GM12878 (cell line): ENCODE data around the gene TARM1. TPM values are rescaled to one million over a fixed set of nuclear protein-coding genes. Genes with fewer than 3 reads are reported as not detected.

Experiments used
- ATAC-seq: fragments of 200-7000 bp; cut with Tn5 transposase; 3 replicates; pipeline ENCODE4 v1.9.1; 2020; ENCODE audit warnings: mild to moderate bottlenecking, moderate library complexity
- BruUV-seq: library from RNA; stranded (reverse); fragments of 400-500 nt; replicated peaks from 2 replicates; lab custom pipeline; 2021; lab: Mats Ljungman, UMichigan
- CTCF ChIA-PET: fragments of 300-600 bp; sonication (Branson Sonifier 250); formaldehyde crosslinking; extraction: SDS; loops from one replicate; lab custom pipeline; 2021; ENCODE audit warnings: inconsistent platforms; lab: Yijun Ruan, JAX
- POLR2A ChIA-PET: fragments of 350-600 bp; formaldehyde crosslinking; extraction: SDS; loops from one replicate; lab custom pipeline; 2021; ENCODE audit warnings: inconsistent platforms; lab: Charles Lee
- RAD21 ChIA-PET: fragments of 300-600 bp; sonication (Branson Sonifier 250); formaldehyde crosslinking; loops from one replicate; lab custom pipeline; 2023; ENCODE audit warnings: antibody characterized with exemption; ENCODE audit not compliant: unreplicated experiment; lab: Charles Lee
- SMC1A ChIA-PET: fragments of 300-600 bp; sonication (Branson Sonifier 250); formaldehyde crosslinking; loops from one replicate; lab custom pipeline; 2023; ENCODE audit not compliant: unreplicated experiment, uncharacterized antibody; lab: Charles Lee
- DNase-seq: peaks from one replicate; pipeline ENCODE4 v3.0.0-alpha.2; 2011; ENCODE audit warnings: low read depth, low spot score
- FAIRE-seq: peaks from 3 replicates; lab custom pipeline; 2011; peaks lifted over from hg19 to GRCh38; lab: Jason Lieb, UNC
- H2AFZ ChIP-seq: 2 replicates; pipeline ENCODE4 v1.6.0; 2011; ENCODE audit warnings: low read depth, low read length, control low read depth; ENCODE audit not compliant: control insufficient read depth
- H3K27ac ChIP-seq: 2 replicates; pipeline ENCODE4 v1.5.1; 2011; ENCODE audit warnings: control low read depth; ENCODE audit not compliant: control insufficient read depth, insufficient read depth
- H3K27me3 ChIP-seq, 2 experiments: replicated peaks in 1 of 2; 2 replicates each; pipeline versions ENCODE4 v1.6.0 to v1.6.1; 2011; ENCODE audit warnings: low read length in 1 of 2; ENCODE audit not compliant: control insufficient read depth in 2 of 2, insufficient read depth in 2 of 2
- H3K36me3 ChIP-seq, 2 experiments: 2 replicates each; pipeline ENCODE4 v1.5.1; 2011; ENCODE audit warnings: low read length in 1 of 2; ENCODE audit not compliant: control insufficient read depth in 2 of 2, insufficient read depth in 2 of 2
- H3K4me1 ChIP-seq: 2 replicates; pipeline ENCODE4 v1.6.1; 2011; ENCODE audit warnings: mild to moderate bottlenecking, low read length, moderate library complexity, mixed read lengths; ENCODE audit not compliant: control insufficient read depth, insufficient read depth
- H3K4me2 ChIP-seq: 2 replicates; pipeline ENCODE4 v1.6.0; 2011; ENCODE audit warnings: control low read depth; ENCODE audit not compliant: control insufficient read depth, insufficient read depth
- H3K4me3 ChIP-seq: fragments of 200-600 bp; sonication (generic); 2 replicates; pipeline ENCODE4 v1.5.1; 2016
- H3K79me2 ChIP-seq: 2 replicates; pipeline ENCODE4 v1.6.0; 2011; ENCODE audit warnings: low read length; ENCODE audit not compliant: control insufficient read depth, insufficient read depth
- H3K9ac ChIP-seq: 2 replicates; pipeline ENCODE4 v1.8.0; 2011; ENCODE audit warnings: low read length, control low read depth, mixed read lengths; ENCODE audit not compliant: control insufficient read depth, insufficient read depth
- H3K9me3 ChIP-seq: replicated peaks from 3 replicates; pipeline ENCODE4 v1.5.1; 2011; ENCODE audit warnings: mild to moderate bottlenecking, low read length; ENCODE audit not compliant: control insufficient read depth, insufficient read depth
- H4K20me1 ChIP-seq: 2 replicates; pipeline ENCODE4 v1.6.0; 2011; ENCODE audit not compliant: control insufficient read depth, insufficient read depth
- EGR1 ChIP-seq, 2 experiments: IDR thresholded peaks; 1 replicate in 1 of 2; 2 replicates in 1 of 2; pipeline ENCODE4 v1.6.1; 2011 to 2012; ENCODE audit warnings: low read depth in 2 of 2, low read length in 2 of 2, borderline replicate concordance in 1 of 2, mild to moderate bottlenecking in 1 of 2, moderate library complexity in 1 of 2
- NFYB ChIP-seq: IDR thresholded peaks from 2 replicates; pipeline ENCODE4 v1.6.1; 2011; ENCODE audit warnings: low read depth, mild to moderate bottlenecking, low read length, improper control_type of control experiment, moderate library complexity; ENCODE audit not compliant: insufficient read depth
- NKRF ChIP-seq: fragments of 450-650 bp; conservative IDR thresholded peaks from 2 replicates; pipeline ENCODE4 v1.6.1; 2017; ENCODE audit warnings: mild to moderate bottlenecking, moderate library complexity
- NR2C1 ChIP-seq: fragments of 450-650 bp; IDR thresholded peaks from 2 replicates; pipeline ENCODE4 v1.6.1; 2017; ENCODE audit warnings: antibody characterized with exemption, mild to moderate bottlenecking, moderate library complexity
- POLR2A ChIP-seq: IDR thresholded peaks from 2 replicates; pipeline ENCODE4 v1.6.1; 2011; ENCODE audit warnings: low read depth, mild to moderate bottlenecking, low read length
- POLR2AphosphoS2 ChIP-seq: IDR thresholded peaks from 2 replicates; pipeline ENCODE4 v1.6.1; 2011; ENCODE audit warnings: low read depth, mild to moderate bottlenecking, low read length, improper control_type of control experiment, moderate library complexity
- WGBS: methylation state at CpG from one replicate; pipeline ENCODE4 v1.1.6; 2016; ENCODE audit warnings: low lambda C conversion rate; ENCODE audit not compliant: insufficient replicate concordance, insufficient coverage; ENCODE audit errors: missing lambda C conversion rate; 5-methylcytosine and 5-hydroxymethylcytosine counted together
- in situ Hi-C: fragments of 300-500 bp; cut with MboI; formaldehyde crosslinking; loops from 9 replicates; pipeline ENCODE4 v1.14.3; 2018; ENCODE audit warnings: mixed read lengths
- intact Hi-C: fragments of 100-400 bp; cut with micrococcal nuclease; formaldehyde crosslinking; loops from one replicate; pipeline ENCODE4 v1.14.2; 2022; ENCODE audit not compliant: unreplicated experiment
- polyA plus RNA-seq, 11 experiments: library from polyadenylated mRNA; depleted of rRNA in 4 of 11; unstranded in 6 of 11; stranded (reverse) in 5 of 11; fragments of >200 nt; fragmentation: Nextera tagmentation in 4 of 11; fragmentation: Illumina TruSeq in 1 of 11; extraction: Ambion mirVana in 4 of 11; extraction: Trizol in 1 of 11; gene quantifications; 1 replicate in 1 of 11; 2 replicates in 10 of 11; pipeline versions ENCODE4 v1.2.1 to v1.2.3, GENCODE V29; 2011 to 2016; ENCODE audit warnings: inconsistent platforms in 2 of 11, missing spikeins in 2 of 11, low read depth in 1 of 11
- total RNA-seq, 4 experiments: library from RNA; depleted of rRNA in 3 of 4; stranded (reverse); fragments of >200 nt in 3 of 4; fragmentation: Illumina TruSeq in 1 of 4; extraction: Trizol in 1 of 4; gene quantifications; 2 replicates each; pipeline versions ENCODE4 v1.2.1 to v1.2.3, GENCODE V29; 2013 to 2021

Gene TARM1
- total and polyA plus RNA-seq, 10 of the 15 experiments (the other 5 are each of a cell fraction or from before 2014, with no cell fraction given) = not detected

DNA sequence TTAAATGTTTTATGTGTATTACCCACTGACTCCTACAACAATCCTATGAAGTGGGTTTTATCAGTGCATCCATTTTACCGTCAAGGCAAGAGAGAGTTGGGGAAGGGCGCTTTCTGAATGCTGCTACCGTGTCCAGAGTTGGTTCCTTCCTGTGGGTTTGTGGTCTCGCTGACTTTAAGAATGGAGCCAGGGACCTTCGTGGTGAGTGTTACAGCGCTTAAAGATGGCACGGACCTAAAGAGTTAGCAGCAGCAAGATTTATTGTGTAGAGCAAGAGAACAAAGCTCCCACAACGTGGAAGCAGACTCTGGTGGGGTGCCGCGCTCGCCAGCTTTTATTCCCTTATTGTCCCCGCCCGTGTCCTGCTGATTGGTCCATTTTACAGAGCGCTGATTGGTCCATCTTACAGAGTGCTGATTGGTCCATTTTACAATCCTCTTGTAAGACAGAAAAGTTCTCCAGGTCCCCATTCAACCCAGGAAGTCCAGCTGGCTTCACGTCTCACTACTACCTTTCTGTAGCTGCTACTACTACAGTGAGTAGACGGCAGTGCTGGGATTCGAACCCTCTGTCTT is 13.3 kb upstream of the TARM1 start:
- no peak overlapping the region for H3K9ac ChIP-seq
- H3K27ac ChIP-seq = no peak overlapping the region
- peaks cover 2% of the 10 kb centered on the region; the same call in 2 of the 3 replicates for H3K9me3 ChIP-seq
- H3K4me1 ChIP-seq = no peaks in the 10 kb centered on the region
- no peak for FAIRE-seq
- H4K20me1 ChIP-seq = no peaks in the 10 kb centered on the region
- H3K36me3 ChIP-seq = no peaks in the 10 kb centered on the region
- no peaks in the 10 kb centered on the region for H3K79me2 ChIP-seq
- H3K4me2 ChIP-seq = no peak overlapping the region
- 38% methylated on average over 17 of the region's 17 CpGs for WGBS
- BruUV-seq = no TSS peak
- no peaks in the 10 kb centered on the region; a peak in 2 of 4 replicates for H3K27me3 ChIP-seq
- TF ChIP-seq POLR2AphosphoS2 = no peak
- TF ChIP-seq EGR1 (IDR thresholded peaks at IDR 0.05; ENCODE audit: borderline replicate concordance in 1 of 2, low read depth in 2 of 2, low read length in 2 of 2) = no peak
- peak; percentile 56 for TF ChIP-seq NFYB
- no peak for TF ChIP-seq NR2C1
- TF ChIP-seq POLR2A = no peak
- TF ChIP-seq NKRF = no peak
- ChIA-PET SMC1A (no interaction called here), CTCF (no interaction called here), POLR2A (interaction anchor here (0.6 kb wide), 1 partner anchor 1410 kb away, joined by 3 read pairs; no protein-coding TSS in a partner anchor), RAD21 (no interaction called here)
- in situ Hi-C loops = no loop called here
- no peak for DNase-seq
- intact Hi-C loops = no loop called here
- H2AFZ ChIP-seq = no peak overlapping the region
- no peak for ATAC-seq
- H3K4me3 ChIP-seq = no peak overlapping the region
